Testis (tissue), 3 donors: Measurements from ENCODE around the gene ESRRA. TPM values are rescaled to one million over a fixed set of nuclear protein-coding genes. Genes with fewer than 3 reads are reported as not detected.

ENCODE experiments used
- DNase-seq: peaks from one replicate; pipeline ENCODE4 v3.0.0-alpha.2; 2019
- H3K27ac ChIP-seq, 2 donors: fragments of 200-600 bp; sonication (generic); one replicate each; pipeline ENCODE4 v1.5.1; 2019
- H3K27me3 ChIP-seq: fragments of 200-600 bp; sonication (generic); one replicate; pipeline ENCODE4 v1.5.1; 2019
- H3K36me3 ChIP-seq: fragments of 200-600 bp; sonication (generic); one replicate; pipeline ENCODE4 v1.5.1; 2017; ENCODE audit warnings: low read depth; ENCODE audit errors: missing control alignments
- H3K4me1 ChIP-seq: fragments of 200-600 bp; sonication (generic); one replicate; pipeline ENCODE4 v1.5.1; 2019
- H3K4me3 ChIP-seq, 2 donors: fragments of 200-600 bp; sonication (generic); one replicate each; pipeline ENCODE4 v1.5.1; 2017 to 2019
- H3K9me3 ChIP-seq: fragments of 200-600 bp; sonication (generic); one replicate; pipeline ENCODE4 v1.5.1; 2017
- CTCF ChIP-seq, 3 experiments: fragments of 450-650 bp in 2 of 3; fragments of 200-600 bp in 1 of 3; sonication (generic) in 1 of 3; IDR thresholded peaks; one replicate each; pipeline ENCODE4 v1.5.1; 2016 to 2019; ENCODE audit warnings: antibody characterized with exemption in 3 of 3, mild to moderate bottlenecking in 2 of 3, moderate library complexity in 1 of 3
- POLR2A ChIP-seq: fragments of 450-650 bp; IDR thresholded peaks from one replicate; pipeline ENCODE4 v1.6.1; 2017; ENCODE audit warnings: antibody characterized with exemption, mild to moderate bottlenecking, moderate library complexity
- WGBS, 2 donors: methylation state at CpG; one replicate each; pipeline ENCODE4 v1.1.5; 2018; 5-methylcytosine and 5-hydroxymethylcytosine counted together
- intact Hi-C: fragments of 100-400 bp; cut with DNase I; formaldehyde crosslinking; loops from one replicate; pipeline ENCODE4 v1.15.1; 2023; ENCODE audit warnings: low total_unique reads
- polyA plus RNA-seq: library from polyadenylated mRNA; stranded (reverse); fragments of 350-450 nt; fragmentation: Illumina TruSeq; extraction: RNeasy Lipid Tissue Mini Kit (QIAGEN cat#74804); gene quantifications from one replicate; pipeline ENCODE4 v1.2.3, GENCODE V29; 2014; ENCODE audit warnings: low read depth, low replicate concordance; ENCODE audit not compliant: insufficient read depth
- total RNA-seq, 2 donors: library from RNA; depleted of rRNA; stranded (reverse); fragments of >200 nt; gene quantifications; one replicate each; pipeline ENCODE4 v1.2.3, GENCODE V29; 2016

ESRRA gene
- total and polyA plus RNA-seq, 3 donors from 2014 or later = 13.7 to 22.0 (median 19.3) TPM

GRCh38 chr11:64344787-64345186 lies 39.5 kb downstream of the ESRRA start:
- TF ChIP-seq CTCF (IDR thresholded peaks at IDR 0.05) = no peak
- TF ChIP-seq POLR2A = no peak
- Histone ChIP-seq H3K36me3 (no peaks in the 10 kb centered on the region), H3K27me3 (no peaks in the 10 kb centered on the region), H3K27ac (no peak overlapping the region), H3K4me1 (peaks cover 12% of the 10 kb centered on the region), H3K4me3 (no peak overlapping the region), H3K9me3 (no peaks in the 10 kb centered on the region)
- intact Hi-C loops = no loop called here
- no peak for DNase-seq
- WGBS, 2 donors = 89 to 91% methylated on average over 18 to 28 of the region's 28 CpGs

- H3K9me3 ChIP-seq = no peaks in the 10 kb centered on the region
- H3K27ac ChIP-seq = no peak overlapping the region
- H3K4me3 ChIP-seq = no peak overlapping the region
- intact Hi-C loops = no loop called here
- no peak for DNase-seq
- peaks cover 3% of the 10 kb centered on the region for H3K4me1 ChIP-seq
- H3K36me3 ChIP-seq = no peaks in the 10 kb centered on the region
- 79 to 91% methylated on average over 8 to 12 of the region's 12 CpGs for WGBS, 2 donors
- no peak for TF ChIP-seq CTCF (IDR thresholded peaks at IDR 0.05)
- no peak for TF ChIP-seq POLR2A
- H3K27me3 ChIP-seq = no peaks in the 10 kb centered on the region
These were observed 42.0 kb downstream of the ESRRA start for GRCh38 chr11:64347193-64347867.

- WGBS, 2 donors = 79 to 80% methylated on average over 9 to 14 of the region's 14 CpGs
- intact Hi-C loops = no loop called here
- no peak overlapping the region for H3K27ac ChIP-seq
- H3K27me3 ChIP-seq = no peaks in the 10 kb centered on the region
- H3K36me3 ChIP-seq = no peaks in the 10 kb centered on the region
- H3K4me1 ChIP-seq = peaks cover 1% of the 10 kb centered on the region
- no peak overlapping the region for H3K4me3 ChIP-seq
- DNase-seq = no peak
- H3K9me3 ChIP-seq = no peaks in the 10 kb centered on the region
- TF ChIP-seq POLR2A (no peak), CTCF (IDR thresholded peaks at IDR 0.05) (no peak)
These were observed 43.2 kb downstream of the ESRRA start for GRCh38 chr11:64348383-64349024.

GRCh38 chr11:64349025-64349387 lies 43.7 kb downstream of the ESRRA start:
- WGBS, 2 donors = 90 to 96% methylated on average over 7 of the region's 7 CpGs
- H3K27me3 ChIP-seq = no peaks in the 10 kb centered on the region
- no peak overlapping the region for H3K4me3 ChIP-seq

More at GRCh38 chr11:64349025-64349387, 43.7 kb downstream of the ESRRA start:
- Histone ChIP-seq H3K36me3 (no peaks in the 10 kb centered on the region), H3K9me3 (no peaks in the 10 kb centered on the region), H3K4me1 (peaks cover 6% of the 10 kb centered on the region), H3K27ac (no peak overlapping the region)
- no peak for TF ChIP-seq CTCF (IDR thresholded peaks at IDR 0.05)
- TF ChIP-seq POLR2A = no peak
- intact Hi-C loops = no loop called here
- no peak for DNase-seq
